Putamen (tissue), 1 donor: ENCODE measurements around the gene MMP24.

Experiments used
- DNase-seq: peaks from one replicate; pipeline ENCODE4 v3.0.0-alpha.2; 2016; ENCODE audit warnings: low spot score

The MMP24 gene

DNA sequence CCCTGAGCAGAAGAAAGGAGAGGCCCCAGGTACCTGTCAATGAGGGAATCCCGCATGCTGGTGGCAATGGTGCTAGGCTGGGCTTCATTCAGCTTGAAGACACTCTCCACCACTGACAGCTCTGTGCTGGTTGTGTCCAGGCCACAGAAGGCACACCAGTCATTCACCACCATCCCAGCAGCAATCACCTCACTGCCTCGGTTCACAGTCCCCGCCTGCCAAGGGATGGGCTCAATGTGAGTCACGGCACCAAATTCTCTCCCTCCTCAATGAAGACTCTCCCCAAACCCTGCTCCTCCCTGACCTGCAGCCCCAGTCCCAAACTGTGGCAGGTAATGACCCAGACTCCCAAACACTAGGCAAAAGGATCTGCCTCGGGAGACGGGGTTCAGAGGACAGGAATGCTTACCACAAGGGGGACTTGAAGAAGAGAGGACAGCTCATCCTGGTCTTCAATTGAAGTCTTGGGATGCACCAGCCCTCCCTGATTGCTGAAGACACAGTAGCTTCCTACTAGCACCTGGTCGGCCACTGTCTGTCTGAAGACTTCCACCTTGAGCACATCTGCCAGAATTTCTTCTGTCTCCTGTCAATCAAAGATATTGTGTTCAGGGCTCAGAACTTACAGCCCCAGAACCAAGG, 53.2 kb downstream of the MMP24 start:
- DNase-seq, result no peak

GRCh38 chr20:35280523-35280922, 54.0 kb downstream of the MMP24 start:
- no peak for DNase-seq

- no peak for DNase-seq
Observed at GRCh38 chr20:35281506-35282101, 55.1 kb downstream of the MMP24 start.

DNA sequence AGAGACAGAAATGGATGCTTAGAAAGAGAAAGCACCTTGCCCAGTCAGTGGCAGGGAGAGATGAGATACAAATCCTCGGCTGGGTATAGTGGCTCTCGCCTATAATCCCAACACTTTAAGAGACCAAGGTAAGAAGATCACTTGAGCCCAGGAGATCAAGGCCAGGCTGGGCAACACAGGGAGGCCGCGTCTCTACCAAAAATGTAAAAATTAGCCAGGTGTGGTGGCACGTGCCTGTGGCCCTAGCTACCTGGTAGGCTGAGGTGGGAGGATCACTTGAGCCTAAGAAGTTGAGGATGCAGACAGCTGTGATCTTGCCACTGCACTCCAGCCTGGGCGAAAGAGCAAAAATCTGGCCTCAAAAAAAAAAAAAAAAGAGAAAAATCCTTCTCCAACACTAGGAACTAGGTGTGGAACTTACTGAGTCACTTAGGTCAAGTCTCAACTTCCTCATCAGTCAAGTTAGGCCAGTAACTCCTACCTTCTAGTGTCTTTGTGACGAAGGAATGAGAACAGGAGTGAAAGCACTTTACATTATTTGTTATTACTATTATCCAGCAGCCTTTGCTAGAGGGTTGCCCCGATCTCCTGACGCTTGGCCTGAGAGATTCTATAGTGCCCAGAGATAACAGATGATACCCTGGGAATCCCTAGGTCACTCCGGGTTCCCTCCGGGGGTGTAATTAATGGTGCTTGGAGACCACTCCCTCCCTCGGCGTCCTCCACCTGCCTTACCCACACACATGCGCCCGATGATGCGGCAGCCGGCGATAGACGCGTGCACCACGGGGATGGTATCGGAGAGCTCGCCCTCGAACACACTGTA, 57.2 kb downstream of the MMP24 start:
- no peak for DNase-seq

DNA sequence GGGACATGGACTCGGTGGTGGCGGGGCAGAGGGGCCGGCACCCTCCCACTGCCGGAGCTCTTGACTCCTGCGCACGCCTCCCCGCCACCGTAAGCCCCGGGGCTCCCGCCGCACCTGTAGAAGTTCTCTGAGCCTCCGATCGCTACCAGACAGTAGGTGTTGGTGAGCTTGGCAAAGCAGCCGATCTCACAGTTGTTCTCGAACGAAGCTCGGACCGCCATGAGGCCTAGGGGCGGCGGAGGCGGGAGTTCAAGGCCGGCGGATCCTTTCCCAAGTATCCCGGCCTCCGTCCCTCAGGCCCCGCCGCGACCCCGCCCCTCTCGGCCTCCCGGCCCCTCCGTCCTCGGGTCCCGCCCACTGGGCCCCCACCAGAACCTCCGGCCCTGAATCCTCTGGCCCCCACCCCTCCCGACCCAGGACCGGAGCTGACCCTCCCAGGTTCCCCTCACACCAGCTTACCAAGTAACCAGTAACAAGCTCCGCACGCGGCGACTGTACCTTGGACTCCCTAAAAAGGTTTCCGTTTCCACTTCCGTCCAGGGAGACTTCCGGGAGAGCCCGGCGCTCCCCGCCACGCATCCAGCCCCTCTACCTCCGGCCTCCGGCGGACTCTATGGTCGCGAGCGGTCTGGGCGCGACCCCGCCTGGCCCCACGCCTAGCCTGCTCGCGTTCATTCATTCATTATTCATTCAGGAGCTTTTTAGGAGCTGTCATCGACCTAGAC, 57.9 kb downstream of the MMP24 start, which contains the start of gene EIF6:
EIF6 (minus strand) TSS at position 506 of the 725 bp plus-strand sequence; CDS start at position 221, 285 bp downstream.
- peak; percentile 68 for DNase-seq

- no peak for DNase-seq
Observed at GRCh38 chr20:35284992-35285805, 58.7 kb downstream of the MMP24 start.

- DNase-seq, result no peak
Observed at GRCh38 chr20:35285806-35286076, 59.3 kb downstream of the MMP24 start.

GRCh38 chr20:35286077-35286898, 59.8 kb downstream of the MMP24 start:
- no peak for DNase-seq

GRCh38 chr20:35286899-35287508, 60.5 kb downstream of the MMP24 start:
- DNase-seq, result no peak

GRCh38 chr20:35287509-35288324, 61.2 kb downstream of the MMP24 start:
- DNase-seq, result no peak

DNA sequence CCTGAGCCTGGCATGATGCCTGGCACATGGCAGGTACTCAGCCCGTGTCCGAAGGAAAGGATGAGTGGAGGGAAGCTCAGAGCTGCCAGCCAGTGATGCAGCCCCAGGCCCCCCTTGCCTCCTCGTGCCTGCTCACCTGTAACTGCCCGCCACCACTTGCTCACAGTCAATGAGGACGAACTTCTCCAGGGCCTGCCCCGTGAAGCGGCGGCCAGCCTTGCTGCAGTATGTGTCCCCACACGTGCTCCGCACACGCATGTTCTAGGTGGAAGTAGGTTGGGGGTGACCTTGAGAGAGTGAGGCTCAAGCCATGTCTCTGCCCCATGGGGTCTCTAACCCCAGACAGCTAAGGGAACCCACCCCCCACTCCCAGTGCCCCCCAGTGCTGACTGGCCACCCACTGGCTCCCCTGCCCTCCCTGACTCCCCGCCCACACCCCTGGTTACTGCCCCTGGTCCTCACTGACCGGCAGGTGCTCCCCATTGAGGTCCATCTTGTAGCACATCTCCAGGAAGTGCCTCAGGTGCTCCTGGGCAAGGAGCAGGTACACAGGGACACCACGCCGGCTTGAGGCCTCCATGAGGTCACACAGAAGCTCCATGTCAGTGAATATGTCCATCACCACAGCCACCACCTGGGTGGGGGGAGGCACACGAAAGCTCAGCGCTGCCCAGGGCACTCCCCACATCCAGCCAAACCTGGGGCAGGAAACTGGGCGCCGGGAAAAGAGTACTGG, 62.0 kb downstream of the MMP24 start:
- DNase-seq, result no peak

GRCh38 chr20:35290186-35290886, 63.8 kb downstream of the MMP24 start:
- no peak for DNase-seq

DNA sequence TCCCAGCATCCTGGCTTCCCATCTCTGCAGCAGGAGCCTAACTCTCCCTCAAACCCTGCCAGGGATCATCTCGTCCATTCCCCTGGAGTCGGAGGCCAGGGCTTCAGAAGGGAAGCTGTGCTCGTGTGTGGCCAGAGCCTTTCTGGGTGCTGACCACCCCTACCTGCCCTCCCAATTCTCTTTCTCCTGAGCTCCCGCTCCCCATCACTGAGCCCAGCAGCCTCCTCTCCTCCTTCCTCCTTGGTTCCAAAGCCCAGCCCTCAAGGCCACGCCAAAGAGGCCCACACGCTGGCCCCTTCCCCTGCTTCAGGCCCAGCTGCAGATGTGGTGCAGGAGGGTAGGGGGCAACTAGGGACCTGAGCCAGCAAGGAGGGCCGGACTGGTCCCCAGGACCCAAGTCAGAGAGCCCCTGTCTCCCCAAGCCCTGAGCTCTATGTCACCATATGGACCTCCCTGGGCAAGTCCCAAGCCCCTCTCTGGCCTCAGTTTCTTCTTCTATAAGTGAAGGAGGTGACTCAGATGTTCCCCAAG, 64.5 kb downstream of the MMP24 start:
- DNase-seq, result no peak

GRCh38 chr20:35291654-35292503, 65.4 kb downstream of the MMP24 start, which contains the start of gene FAM83C:
FAM83C (minus strand) TSS chr20:35292425; CDS start chr20:35292304, 121 bp downstream.
- no peak for DNase-seq

- DNase-seq, result no peak
Observed at GRCh38 chr20:35292504-35293285, 66.2 kb downstream of the MMP24 start.
